SH-SY5Y (cell line): Measurements from ENCODE around the gene RAB36.

Source experiments
- GATA2 ChIP-seq: IDR thresholded peaks from 2 replicates; pipeline ENCODE4 v1.6.1; 2011; ENCODE audit warnings: mild to moderate bottlenecking, low read depth, low read length
- GATA3 ChIP-seq: IDR thresholded peaks from 2 replicates; pipeline ENCODE4 v1.6.1; 2011; ENCODE audit warnings: low read depth, mild to moderate bottlenecking, low read length, moderate library complexity

DNA sequence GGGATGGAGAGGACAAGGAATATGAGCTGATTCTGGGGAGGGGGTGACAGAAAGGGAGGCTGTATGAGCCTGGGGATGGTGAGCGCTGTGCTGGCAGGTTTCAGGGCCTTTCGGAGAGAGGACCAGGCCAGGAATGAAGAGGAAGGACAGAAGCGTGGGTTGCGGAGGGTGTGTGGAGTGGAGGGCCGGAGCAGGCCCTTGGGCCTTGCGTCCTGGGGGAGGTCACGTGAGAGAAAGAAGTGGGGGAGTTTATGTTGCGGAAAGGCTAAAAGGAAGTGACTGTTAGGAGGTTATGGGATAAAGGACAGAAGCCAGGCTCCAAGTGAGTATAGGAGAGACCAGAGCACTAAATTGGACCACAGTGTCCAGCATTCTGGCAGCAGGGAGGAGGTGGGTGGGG, 52.6 kb downstream of the RAB36 start:
- TF ChIP-seq GATA3 (no peak), GATA2 (no peak)
